Spleen (tissue), 11 donors: ENCODE results near the gene TCN1. TPM values are rescaled to one million over a fixed set of nuclear protein-coding genes. Genes with fewer than 3 reads are reported as not detected.
A peak's percentile ranks its signal among the peaks of the same experiment; 100 is the strongest.

Experiments used
- DNase-seq: peaks from one replicate; pipeline ENCODE4 v3.0.0-alpha.2; 2020
- H3K27ac ChIP-seq, 8 donors: fragments of 200-600 bp; sonication (generic) in 7 of 8; 1 replicate in 4 of 8; 2 replicates in 4 of 8; pipeline versions ENCODE4 v1.5.0 to v1.8.0; 2016 to 2021; ENCODE audit warnings: inconsistent platforms in 4 of 8, mild to moderate bottlenecking in 4 of 8, moderate library complexity in 1 of 8
- H3K27me3 ChIP-seq, 7 donors: fragments of 200-600 bp; sonication (generic) in 6 of 7; replicated peaks in 1 of 7; 1 replicate in 4 of 7; 2 replicates in 3 of 7; pipeline versions ENCODE4 v1.5.0 to v1.8.0; 2016 to 2021; ENCODE audit warnings: inconsistent platforms in 3 of 7, mild to moderate bottlenecking in 1 of 7
- H3K36me3 ChIP-seq, 6 donors: fragments of 200-600 bp; sonication (generic) in 5 of 6; 1 replicate in 4 of 6; 2 replicates in 2 of 6; pipeline versions ENCODE4 v1.5.0 to v1.8.0; 2016 to 2021; ENCODE audit warnings: inconsistent platforms in 2 of 6
- H3K4me1 ChIP-seq, 6 donors: fragments of 200-600 bp; sonication (generic) in 5 of 6; 1 replicate in 3 of 6; 2 replicates in 3 of 6; pipeline versions ENCODE4 v1.5.0 to v1.8.0; 2016 to 2021; ENCODE audit warnings: inconsistent platforms in 3 of 6
- H3K4me3 ChIP-seq, 8 donors: fragments of 200-600 bp; sonication (generic) in 7 of 8; 1 replicate in 4 of 8; 2 replicates in 4 of 8; pipeline versions ENCODE4 v1.5.0 to v1.8.0; 2016 to 2021; ENCODE audit warnings: inconsistent platforms in 4 of 8, mild to moderate bottlenecking in 4 of 8, moderate library complexity in 2 of 8
- H3K9me3 ChIP-seq, 8 donors: fragments of 200-600 bp; sonication (generic) in 7 of 8; 1 replicate in 4 of 8; 2 replicates in 4 of 8; pipeline versions ENCODE4 v1.5.0 to v1.8.0; 2016 to 2021; ENCODE audit warnings: inconsistent platforms in 4 of 8
- CTCF ChIP-seq, 11 experiments: fragments of 200-600 bp in 7 of 11; fragments of 450-650 bp in 4 of 11; sonication (generic) in 4 of 11; IDR thresholded peaks in 8 of 11; conservative IDR thresholded peaks in 3 of 11; 1 replicate in 7 of 11; 2 replicates in 4 of 11; pipeline versions ENCODE4 v1.4.0 to v1.8.0; 2016 to 2021; ENCODE audit warnings: antibody characterized with exemption in 11 of 11, inconsistent platforms in 4 of 11, mild to moderate bottlenecking in 1 of 11
- POLR2A ChIP-seq, 3 donors: fragments of 450-650 bp; IDR thresholded peaks; one replicate each; pipeline ENCODE4 v1.5.1; 2017; ENCODE audit warnings: antibody characterized with exemption in 3 of 3, mild to moderate bottlenecking in 1 of 3
- POLR2AphosphoS5 ChIP-seq, 3 donors: sonication (generic); formaldehyde crosslinking; IDR thresholded peaks; one replicate each; pipeline ENCODE4 v1.5.1; 2017; ENCODE audit warnings: antibody characterized with exemption in 3 of 3
- WGBS, 5 donors: extraction: QIAGEN DNeasy Blood & Tissue Kit in 3 of 5; methylation state at CpG; one replicate each; pipeline versions ENCODE4 v1.1.5 to v1.1.7; 2013 to 2018; 5-methylcytosine and 5-hydroxymethylcytosine counted together
- intact Hi-C: fragments of 100-400 bp; cut with DNase I; formaldehyde crosslinking; loops from one replicate; pipeline ENCODE4 v1.15.0; 2023; ENCODE audit warnings: low total_unique reads
- polyA plus RNA-seq, 3 donors: library from polyadenylated mRNA; stranded (reverse); fragments of 200-250 nt; gene quantifications; one replicate each; pipeline ENCODE4 v1.2.1, GENCODE V29; 2013
- total RNA-seq, 7 donors: library from RNA; depleted of rRNA in 3 of 7; stranded (reverse); fragments of >200 nt in 3 of 7; fragmentation: NEBNext Ultra II Directional in 4 of 7; extraction: Animal tissue kit (Norgen Biotek cat#: 25700) in 4 of 7; gene quantifications; one replicate each; pipeline versions ENCODE4 v1.1.0 to v1.2.1, GENCODE V29; 2016 to 2021
- donor health status: healthy with polysubstance abuse.
- donor health status: DM: no; HTN: no; CAD: no; lungs with moderate emphysema.
- donor health status: DM: no; HTN: no; CAD: no.
- donor health status: Bipolar disorder and iron deficiency.
- donor health status: healthy.
- donor health status: DM: no; HTN: no; CAD: no.
- donor health status: DM: yes; HTN: yes; CAD: no.

The TCN1 gene
- total and polyA plus RNA-seq, 10 donors, result 0.26 to 18.6 (median 2.0) TPM

DNA sequence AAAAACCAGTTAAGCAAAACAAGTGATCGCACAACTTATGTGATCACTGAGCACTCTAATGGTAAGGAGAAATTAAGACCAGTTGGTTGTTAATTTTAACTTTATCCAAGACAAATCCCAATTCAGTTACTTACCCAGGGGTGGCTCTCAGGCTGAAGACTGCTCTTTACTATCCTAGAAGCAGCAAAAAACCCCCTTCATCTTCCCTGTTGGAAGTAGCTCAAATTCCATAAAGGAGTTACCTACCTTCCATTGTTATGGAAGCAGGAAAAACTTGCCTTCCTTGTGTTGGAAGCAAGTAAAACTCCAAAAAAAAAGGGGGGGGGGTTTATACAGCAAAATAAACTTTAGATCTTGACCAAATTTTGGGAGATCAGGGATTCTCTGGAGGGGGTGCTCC is 50.5 kb downstream of the TCN1 start:
- WGBS, 5 donors, result 89 to 98% (median 97%) methylated on average over 1 of the region's 1 CpG
- intact Hi-C loops, result no loop called here
- DNase-seq, result no peak
- H3K36me3 ChIP-seq, result no peaks in the 10 kb centered on the region
- H3K27ac ChIP-seq, result no peak overlapping the region
- H3K27me3 ChIP-seq, result no peaks in the 10 kb centered on the region
- no peaks in the 10 kb centered on the region for H3K9me3 ChIP-seq
- no peak overlapping the region for H3K4me3 ChIP-seq
- TF ChIP-seq CTCF (IDR thresholded peaks at IDR 0.05 in 8 of 11, conservative IDR thresholded peaks at IDR 0.05 in 3 of 11) (no peak), POLR2AphosphoS5 (IDR thresholded peaks at IDR 0.05) (no peak), POLR2A (IDR thresholded peaks at IDR 0.05) (no peak)
- peaks cover 0 to 20% (median 4%) of the 10 kb centered on the region in 6 donors for H3K4me1 ChIP-seq

- TF ChIP-seq POLR2AphosphoS5 (IDR thresholded peaks at IDR 0.05), result no peak
- TF ChIP-seq CTCF (IDR thresholded peaks at IDR 0.05 in 8 of 11, conservative IDR thresholded peaks at IDR 0.05 in 3 of 11), result no peak
- TF ChIP-seq POLR2A (IDR thresholded peaks at IDR 0.05), result no peak
- Histone ChIP-seq H3K27ac (peak overlapping the region in 2 of 8 donors; percentile 5 to 65), H3K27me3 (no peaks in the 10 kb centered on the region), H3K4me3 (peak overlapping the region in 2 of 8 donors; percentile 11 to 27), H3K4me1 (peaks cover 0 to 34% (median 14%) of the 10 kb centered on the region in 6 donors), H3K36me3 (peaks cover 0 to 4% (median 0%) of the 10 kb centered on the region in 6 donors), H3K9me3 (no peaks in the 10 kb centered on the region)
- intact Hi-C loops, result no loop called here
- DNase-seq, result no peak
- WGBS, 5 donors, result 26 to 45% (median 28%) methylated on average over 1 of the region's 1 CpG
Measured at GRCh38 chr11:59814021-59814420, 52.3 kb downstream of the TCN1 start.

GRCh38 chr11:59813364-59813763 is 52.9 kb downstream of the TCN1 start:
- 74 to 100% (median 88%) methylated on average over 1 of the region's 1 CpG for WGBS, 5 donors
- Histone ChIP-seq H3K27ac (peak overlapping the region in 1 of 8 donors; percentile 65), H3K4me1 (peaks cover 0 to 40% (median 17%) of the 10 kb centered on the region in 6 donors), H3K27me3 (no peaks in the 10 kb centered on the region), H3K9me3 (no peaks in the 10 kb centered on the region), H3K36me3 (peaks cover 0 to 10% (median 2%) of the 10 kb centered on the region in 6 donors), H3K4me3 (peak overlapping the region in 1 of 8 donors; percentile 27)
- DNase-seq, result no peak
- TF ChIP-seq CTCF (IDR thresholded peaks at IDR 0.05 in 8 of 11, conservative IDR thresholded peaks at IDR 0.05 in 3 of 11) (no peak), POLR2AphosphoS5 (IDR thresholded peaks at IDR 0.05) (no peak), POLR2A (IDR thresholded peaks at IDR 0.05) (no peak)
- intact Hi-C loops, result no loop called here

DNA sequence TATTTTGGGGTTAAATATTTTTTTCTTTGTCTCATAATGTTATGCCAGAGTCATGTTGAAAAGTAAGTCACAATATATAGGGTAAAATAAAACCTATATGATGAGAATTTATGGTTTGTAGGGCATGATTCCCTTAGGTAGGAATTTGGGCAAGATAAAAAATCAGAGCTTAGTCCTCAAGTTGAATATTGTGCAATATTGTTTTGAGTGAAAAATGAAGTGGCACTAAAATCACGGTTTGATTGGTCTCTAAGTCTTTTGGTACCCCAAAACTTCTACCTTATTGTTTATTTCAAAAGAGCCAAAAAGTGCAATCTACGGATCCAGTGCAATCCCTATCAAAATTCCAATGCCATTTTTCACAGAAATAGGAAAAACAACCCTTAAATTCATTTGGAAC is 54.1 kb downstream of the TCN1 start:
- Histone ChIP-seq H3K4me3 (no peak overlapping the region), H3K4me1 (peaks cover 0 to 41% (median 17%) of the 10 kb centered on the region in 6 donors), H3K9me3 (no peaks in the 10 kb centered on the region), H3K27ac (no peak overlapping the region), H3K36me3 (peaks cover 0 to 22% (median 11%) of the 10 kb centered on the region in 6 donors), H3K27me3 (no peaks in the 10 kb centered on the region)
- intact Hi-C loops, result no loop called here
- DNase-seq, result no peak
- 83 to 94% (median 93%) methylated on average over 2 of the region's 2 CpGs for WGBS, 5 donors
- TF ChIP-seq POLR2A (IDR thresholded peaks at IDR 0.05) (no peak), POLR2AphosphoS5 (IDR thresholded peaks at IDR 0.05) (no peak), CTCF (IDR thresholded peaks at IDR 0.05 in 8 of 11, conservative IDR thresholded peaks at IDR 0.05 in 3 of 11) (no peak)
